Astrocyte of the spinal cord (primary cell): Measurements from ENCODE around the gene AIFM2.

Source experiments
- DNase-seq: peaks from one replicate; pipeline ENCODE4 v3.0.0; 2011; ENCODE audit warnings: low read depth, low spot score
- H3K4me3 ChIP-seq: 2 replicates; pipeline ENCODE4 v1.5.1; 2011; ENCODE audit warnings: low read depth, mild to moderate bottlenecking, low read length, moderate library complexity
- in situ Hi-C: cut with HindIII; loops from 2 replicates; pipeline ENCODE4 v1.10.0; 2017; ENCODE audit warnings: low sequenced_read_pairs
- TF ChIP-seq, protein P1 (sequence below): IDR thresholded peaks from 2 replicates; pipeline ENCODE4 v1.5.1; 2012; ENCODE audit warnings: low read depth, mild to moderate bottlenecking, low read length, inconsistent platforms

AIFM2 gene

GRCh38 chr10:70139997-70140250 is 7.3 kb upstream of the AIFM2 start:
- DNase-seq: no peak
- in situ Hi-C loops: no loop called here
- TF ChIP-seq, protein P1, sequence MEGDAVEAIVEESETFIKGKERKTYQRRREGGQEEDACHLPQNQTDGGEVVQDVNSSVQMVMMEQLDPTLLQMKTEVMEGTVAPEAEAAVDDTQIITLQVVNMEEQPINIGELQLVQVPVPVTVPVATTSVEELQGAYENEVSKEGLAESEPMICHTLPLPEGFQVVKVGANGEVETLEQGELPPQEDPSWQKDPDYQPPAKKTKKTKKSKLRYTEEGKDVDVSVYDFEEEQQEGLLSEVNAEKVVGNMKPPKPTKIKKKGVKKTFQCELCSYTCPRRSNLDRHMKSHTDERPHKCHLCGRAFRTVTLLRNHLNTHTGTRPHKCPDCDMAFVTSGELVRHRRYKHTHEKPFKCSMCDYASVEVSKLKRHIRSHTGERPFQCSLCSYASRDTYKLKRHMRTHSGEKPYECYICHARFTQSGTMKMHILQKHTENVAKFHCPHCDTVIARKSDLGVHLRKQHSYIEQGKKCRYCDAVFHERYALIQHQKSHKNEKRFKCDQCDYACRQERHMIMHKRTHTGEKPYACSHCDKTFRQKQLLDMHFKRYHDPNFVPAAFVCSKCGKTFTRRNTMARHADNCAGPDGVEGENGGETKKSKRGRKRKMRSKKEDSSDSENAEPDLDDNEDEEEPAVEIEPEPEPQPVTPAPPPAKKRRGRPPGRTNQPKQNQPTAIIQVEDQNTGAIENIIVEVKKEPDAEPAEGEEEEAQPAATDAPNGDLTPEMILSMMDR: no peak
- H3K4me3 ChIP-seq: no peak overlapping the region

- DNase-seq: no peak
- in situ Hi-C loops: no loop called here
- TF ChIP-seq, protein P1: no peak
- H3K4me3 ChIP-seq: no peak overlapping the region
These were observed 6.7 kb upstream of the AIFM2 start for GRCh38 chr10:70139151-70139996.

- in situ Hi-C loops: no loop called here
- no peak for DNase-seq
- TF ChIP-seq, protein P1: no peak
- H3K4me3 ChIP-seq: no peak overlapping the region
These were observed 5.6 kb upstream of the AIFM2 start for GRCh38 chr10:70137927-70138883.

- no peak for DNase-seq
- TF ChIP-seq, protein P1: no peak
- no peak overlapping the region for H3K4me3 ChIP-seq
- in situ Hi-C loops: no loop called here
These were observed 4.5 kb upstream of the AIFM2 start for GRCh38 chr10:70137135-70137534.

GRCh38 chr10:70135684-70136083 is 3.1 kb upstream of the AIFM2 start:
- TF ChIP-seq, protein P1: no peak
- in situ Hi-C loops: no loop called here
- no peak overlapping the region for H3K4me3 ChIP-seq
- no peak for DNase-seq

GRCh38 chr10:70135046-70135445 is 2.4 kb upstream of the AIFM2 start:
- no peak for DNase-seq
- in situ Hi-C loops: no loop called here
- TF ChIP-seq, protein P1: no peak
- H3K4me3 ChIP-seq: no peak overlapping the region
